Effector memory CD4-positive, alpha-beta T cell (primary cell): ENCODE measurements around the gene IQCK.
"Not testable (repeated sequence)": the region's sequence is repeated elsewhere in the genome, so short reads cannot be mapped to it uniquely, and the experiment has no call there.

ENCODE experiments used
- DNase-seq, 3 donors: peaks; one replicate each; pipeline ENCODE4 v3.0.0-alpha.2; 2020
- H3K27ac ChIP-seq: 2 replicates; pipeline ENCODE4 v1.7.0; 2013; ENCODE audit warnings: mild to moderate bottlenecking, low read length, moderate library complexity; ENCODE audit not compliant: insufficient read depth, poor library complexity, severe bottlenecking
- H3K27me3 ChIP-seq: replicated peaks from 2 replicates; pipeline ENCODE4 v1.7.0; 2013; ENCODE audit warnings: mild to moderate bottlenecking, low read length; ENCODE audit not compliant: insufficient read depth, control insufficient read depth, poor library complexity, severe bottlenecking
- H3K36me3 ChIP-seq: 2 replicates; pipeline ENCODE4 v1.7.0; 2013; ENCODE audit warnings: mild to moderate bottlenecking, low read length, moderate library complexity; ENCODE audit not compliant: control insufficient read depth, insufficient read depth
- H3K4me1 ChIP-seq: 2 replicates; pipeline ENCODE4 v1.7.0; 2013; ENCODE audit warnings: low read length, mild to moderate bottlenecking; ENCODE audit not compliant: control insufficient read depth, insufficient read depth, poor library complexity, severe bottlenecking
- H3K4me3 ChIP-seq: 2 replicates; pipeline ENCODE4 v1.7.0; 2013; ENCODE audit warnings: low read length, low read depth, mild to moderate bottlenecking; ENCODE audit not compliant: insufficient read depth, poor library complexity, severe bottlenecking
- H3K9me3 ChIP-seq: 2 replicates; pipeline ENCODE4 v1.7.0; 2013; ENCODE audit warnings: mild to moderate bottlenecking, low read length, moderate library complexity; ENCODE audit not compliant: control insufficient read depth
- total RNA-seq, 3 donors: gene quantifications; one replicate each; lab custom pipeline; 2026; lab: John Stamatoyannopoulos, UW

IQCK gene
- 0.52 to 1.6 (median 1.2) reads per million in 3 donors for total RNA-seq

GRCh38 chr16:19717741-19718623, at the start of gene IQCK, which contains the start of gene KNOP1:
Gene IQCK, plus strand, starts transcription at chr16:19718271. Its CDS starts 36 bp downstream, at chr16:19718307.
Gene KNOP1, minus strand, starts transcription at chr16:19718227. Its CDS starts 3,192 bp downstream, at chr16:19715035.
- H3K27me3 ChIP-seq: no peaks in the 10 kb centered on the region
- peaks cover 4% of the 10 kb centered on the region for H3K4me1 ChIP-seq
- no peaks in the 10 kb centered on the region for H3K9me3 ChIP-seq
- peaks cover 17% of the 10 kb centered on the region for H3K36me3 ChIP-seq
- H3K27ac ChIP-seq: peak within 1 kb of the TSS; percentile 75
- peak within 1 kb of the TSS; percentile 91 for H3K4me3 ChIP-seq
- DNase-seq: peak; percentile 81 to 87 (median 86)

GRCh38 chr16:19672378-19672777, 45.7 kb upstream of the IQCK start:
- H3K27ac ChIP-seq: no peak overlapping the region
- H3K4me3 ChIP-seq: no peak overlapping the region
- no peaks in the 10 kb centered on the region for H3K27me3 ChIP-seq
- peaks cover 8% of the 10 kb centered on the region for H3K36me3 ChIP-seq
- H3K4me1 ChIP-seq: no peaks in the 10 kb centered on the region
- no peaks in the 10 kb centered on the region for H3K9me3 ChIP-seq
- no peak for DNase-seq

GRCh38 chr16:19674485-19674884, 43.6 kb upstream of the IQCK start:
- Histone ChIP-seq H3K27ac (no peak overlapping the region), H3K9me3 (no peaks in the 10 kb centered on the region), H3K36me3 (peaks cover 4% of the 10 kb centered on the region), H3K4me3 (no peak overlapping the region), H3K4me1 (no peaks in the 10 kb centered on the region), H3K27me3 (no peaks in the 10 kb centered on the region)
- no peak for DNase-seq

GRCh38 chr16:19677402-19677801, 40.7 kb upstream of the IQCK start:
- H3K27ac ChIP-seq: no peak overlapping the region
- H3K4me3 ChIP-seq: no peak overlapping the region
- no peaks in the 10 kb centered on the region for H3K4me1 ChIP-seq
- no peaks in the 10 kb centered on the region for H3K36me3 ChIP-seq
- H3K27me3 ChIP-seq: no peaks in the 10 kb centered on the region
- no peak for DNase-seq
- no peaks in the 10 kb centered on the region for H3K9me3 ChIP-seq

- no peaks in the 10 kb centered on the region for H3K9me3 ChIP-seq
- no peak overlapping the region for H3K4me3 ChIP-seq
- DNase-seq: no peak
- H3K4me1 ChIP-seq: no peaks in the 10 kb centered on the region
- peaks cover 12% of the 10 kb centered on the region for H3K36me3 ChIP-seq
- H3K27ac ChIP-seq: no peak overlapping the region
- no peaks in the 10 kb centered on the region for H3K27me3 ChIP-seq
Observed at GRCh38 chr16:19678804-19679203, 39.3 kb upstream of the IQCK start.

- not testable (repeated sequence) for DNase-seq, H3K27ac ChIP-seq, H3K4me1 ChIP-seq, H3K4me3 ChIP-seq, H3K27me3 ChIP-seq, H3K9me3 ChIP-seq
- peaks cover 16% of the 10 kb centered on the region for H3K36me3 ChIP-seq
Observed at GRCh38 chr16:19679281-19679680, 38.8 kb upstream of the IQCK start.

- Histone ChIP-seq H3K27ac (no peak overlapping the region), H3K4me1 (no peaks in the 10 kb centered on the region), H3K36me3 (peaks cover 26% of the 10 kb centered on the region), H3K9me3 (no peaks in the 10 kb centered on the region), H3K4me3 (no peak overlapping the region), H3K27me3 (no peaks in the 10 kb centered on the region)
- DNase-seq: no peak
Observed at GRCh38 chr16:19680881-19681340, 37.2 kb upstream of the IQCK start.

- H3K27me3 ChIP-seq: no peaks in the 10 kb centered on the region
- no peak for DNase-seq
- H3K4me3 ChIP-seq: no peak overlapping the region
- H3K36me3 ChIP-seq: peaks cover 30% of the 10 kb centered on the region
- no peaks in the 10 kb centered on the region for H3K9me3 ChIP-seq
- no peak overlapping the region for H3K27ac ChIP-seq
- no peaks in the 10 kb centered on the region for H3K4me1 ChIP-seq
Observed at GRCh38 chr16:19681637-19682036, 36.4 kb upstream of the IQCK start.

GRCh38 chr16:19683453-19684236, 34.4 kb upstream of the IQCK start:
- Histone ChIP-seq H3K27ac (no peak overlapping the region), H3K36me3 (peaks cover 41% of the 10 kb centered on the region), H3K4me1 (no peaks in the 10 kb centered on the region), H3K9me3 (no peaks in the 10 kb centered on the region), H3K4me3 (no peak overlapping the region), H3K27me3 (no peaks in the 10 kb centered on the region)
- DNase-seq: no peak

- DNase-seq: no peak
- no peaks in the 10 kb centered on the region for H3K9me3 ChIP-seq
- no peak overlapping the region for H3K4me3 ChIP-seq
- H3K27ac ChIP-seq: no peak overlapping the region
- peaks cover 42% of the 10 kb centered on the region for H3K36me3 ChIP-seq
- peaks cover 7% of the 10 kb centered on the region for H3K4me1 ChIP-seq
- H3K27me3 ChIP-seq: no peaks in the 10 kb centered on the region
Observed at GRCh38 chr16:19685176-19685575, 32.9 kb upstream of the IQCK start.
